ENCODE data around the gene CEACAM16.

DNA sequence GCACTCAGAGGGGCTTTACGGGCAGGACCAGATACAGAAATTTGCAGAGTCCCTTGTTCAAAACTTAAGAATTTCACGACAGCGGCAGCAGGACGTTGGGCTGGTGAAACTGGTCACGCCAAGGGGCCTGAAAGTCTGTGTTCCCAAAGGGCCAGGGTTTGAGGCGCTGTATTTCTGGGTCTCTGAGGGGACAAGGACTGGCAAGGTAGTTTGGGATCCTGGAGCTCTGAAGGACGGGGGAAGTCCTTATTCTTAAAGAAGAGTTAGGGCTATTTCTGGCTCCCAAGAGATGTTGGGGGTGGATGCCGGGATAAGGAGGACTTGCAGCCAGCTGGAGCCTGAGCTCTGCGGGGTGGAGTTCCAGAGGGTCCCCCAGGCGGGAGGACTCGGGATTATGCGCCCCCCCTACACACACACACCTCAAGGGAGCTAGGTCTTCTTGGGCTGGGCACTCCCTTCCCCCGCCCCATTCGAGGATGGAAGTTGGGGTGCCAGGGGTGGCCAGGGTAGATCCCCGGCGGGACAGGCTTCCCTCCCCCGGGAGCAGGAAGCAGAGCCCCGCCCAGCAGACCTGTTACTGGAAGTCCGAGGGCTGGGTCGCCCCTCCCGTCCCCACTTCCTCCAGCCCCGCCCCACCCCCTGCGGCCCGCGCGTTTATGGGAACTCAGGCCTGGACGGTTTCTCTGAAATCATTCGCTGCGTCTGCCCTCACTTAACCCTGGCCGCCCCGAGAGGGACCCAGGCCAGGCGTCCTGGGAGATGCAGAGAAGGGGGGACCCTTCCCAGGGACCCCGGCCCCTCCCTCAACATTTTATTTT is 55.2 kb downstream of the CEACAM16 start:
- TF ChIP-seq, protein P1, sequence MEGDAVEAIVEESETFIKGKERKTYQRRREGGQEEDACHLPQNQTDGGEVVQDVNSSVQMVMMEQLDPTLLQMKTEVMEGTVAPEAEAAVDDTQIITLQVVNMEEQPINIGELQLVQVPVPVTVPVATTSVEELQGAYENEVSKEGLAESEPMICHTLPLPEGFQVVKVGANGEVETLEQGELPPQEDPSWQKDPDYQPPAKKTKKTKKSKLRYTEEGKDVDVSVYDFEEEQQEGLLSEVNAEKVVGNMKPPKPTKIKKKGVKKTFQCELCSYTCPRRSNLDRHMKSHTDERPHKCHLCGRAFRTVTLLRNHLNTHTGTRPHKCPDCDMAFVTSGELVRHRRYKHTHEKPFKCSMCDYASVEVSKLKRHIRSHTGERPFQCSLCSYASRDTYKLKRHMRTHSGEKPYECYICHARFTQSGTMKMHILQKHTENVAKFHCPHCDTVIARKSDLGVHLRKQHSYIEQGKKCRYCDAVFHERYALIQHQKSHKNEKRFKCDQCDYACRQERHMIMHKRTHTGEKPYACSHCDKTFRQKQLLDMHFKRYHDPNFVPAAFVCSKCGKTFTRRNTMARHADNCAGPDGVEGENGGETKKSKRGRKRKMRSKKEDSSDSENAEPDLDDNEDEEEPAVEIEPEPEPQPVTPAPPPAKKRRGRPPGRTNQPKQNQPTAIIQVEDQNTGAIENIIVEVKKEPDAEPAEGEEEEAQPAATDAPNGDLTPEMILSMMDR (IDR thresholded peaks at IDR 0.05; ENCODE audit: poor library complexity, severe bottlenecking) = no peak
- TF ChIP-seq POLR2AphosphoS5 (IDR thresholded peaks at IDR 0.05) (no peak), EZH2 (IDR thresholded peaks at IDR 0.05; ENCODE audit: borderline replicate concordance, insufficient read depth, low read length, poor library complexity, severe bottlenecking) (no peak), SMC3 (conservative IDR thresholded peaks at IDR 0.05; ENCODE audit: poor library complexity) (no peak), EP300 (conservative IDR thresholded peaks at IDR 0.05; ENCODE audit: poor library complexity, severe bottlenecking) (no peak)
